Mammary epithelial cell (primary cell): ENCODE results near the gene NMT1.

Experiments used
- EZH2 ChIP-seq: IDR thresholded peaks from 2 replicates; pipeline ENCODE4 v1.6.1; 2012; ENCODE audit warnings: low read length, inconsistent platforms, borderline replicate concordance
- TF ChIP-seq, protein P1 (sequence below), 2 donors: IDR thresholded peaks in 1 of 2; conservative IDR thresholded peaks in 1 of 2; 2 replicates each; pipeline ENCODE4 v1.5.1; 2011 to 2012; ENCODE audit warnings: inconsistent platforms in 2 of 2, low read length in 2 of 2, mild to moderate bottlenecking in 2 of 2, control low read depth in 1 of 2, low read depth in 1 of 2; ENCODE audit not compliant: insufficient read depth in 1 of 2; ENCODE audit errors: extremely low read depth in 1 of 2

DNA sequence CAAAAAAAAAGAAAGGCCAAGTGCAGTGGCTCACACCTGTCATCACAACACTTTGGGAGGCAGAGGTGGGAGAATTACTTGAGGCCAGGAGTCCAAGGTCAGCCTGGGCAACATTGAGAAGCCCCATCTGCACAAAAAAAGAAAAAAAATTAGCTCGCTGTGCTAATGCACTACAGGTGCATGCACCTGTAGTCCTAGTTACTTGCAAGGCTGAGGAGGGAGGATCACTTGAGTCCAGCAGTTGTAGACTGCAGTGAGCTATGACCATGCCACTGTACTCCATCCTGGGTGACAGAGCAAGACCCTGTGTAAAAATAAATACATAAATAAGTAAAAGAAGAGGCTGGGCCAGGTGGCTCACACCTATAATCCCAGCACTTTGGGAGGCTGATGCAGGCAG lies 49.4 kb upstream of the NMT1 start:
- TF ChIP-seq, protein P1, sequence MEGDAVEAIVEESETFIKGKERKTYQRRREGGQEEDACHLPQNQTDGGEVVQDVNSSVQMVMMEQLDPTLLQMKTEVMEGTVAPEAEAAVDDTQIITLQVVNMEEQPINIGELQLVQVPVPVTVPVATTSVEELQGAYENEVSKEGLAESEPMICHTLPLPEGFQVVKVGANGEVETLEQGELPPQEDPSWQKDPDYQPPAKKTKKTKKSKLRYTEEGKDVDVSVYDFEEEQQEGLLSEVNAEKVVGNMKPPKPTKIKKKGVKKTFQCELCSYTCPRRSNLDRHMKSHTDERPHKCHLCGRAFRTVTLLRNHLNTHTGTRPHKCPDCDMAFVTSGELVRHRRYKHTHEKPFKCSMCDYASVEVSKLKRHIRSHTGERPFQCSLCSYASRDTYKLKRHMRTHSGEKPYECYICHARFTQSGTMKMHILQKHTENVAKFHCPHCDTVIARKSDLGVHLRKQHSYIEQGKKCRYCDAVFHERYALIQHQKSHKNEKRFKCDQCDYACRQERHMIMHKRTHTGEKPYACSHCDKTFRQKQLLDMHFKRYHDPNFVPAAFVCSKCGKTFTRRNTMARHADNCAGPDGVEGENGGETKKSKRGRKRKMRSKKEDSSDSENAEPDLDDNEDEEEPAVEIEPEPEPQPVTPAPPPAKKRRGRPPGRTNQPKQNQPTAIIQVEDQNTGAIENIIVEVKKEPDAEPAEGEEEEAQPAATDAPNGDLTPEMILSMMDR (conservative IDR thresholded peaks at IDR 0.05 in 1 of 2, IDR thresholded peaks at IDR 0.05 in 1 of 2; ENCODE audit: extremely low read depth in 1 of 2, insufficient read depth in 1 of 2, low read depth in 1 of 2, low read length in 2 of 2) = no peak
- no peak for TF ChIP-seq EZH2
